ENCODE measurements around the gene HAUS1. TPM values are rescaled to one million over a fixed set of nuclear protein-coding genes. Genes with fewer than 3 reads are reported as not detected.
"Not testable (repeated sequence)": the region's sequence is repeated elsewhere in the genome, so short reads cannot be mapped to it uniquely, and the experiment has no call there.

The HAUS1 gene
- total RNA-seq, 1 donor: 14.8 TPM

DNA sequence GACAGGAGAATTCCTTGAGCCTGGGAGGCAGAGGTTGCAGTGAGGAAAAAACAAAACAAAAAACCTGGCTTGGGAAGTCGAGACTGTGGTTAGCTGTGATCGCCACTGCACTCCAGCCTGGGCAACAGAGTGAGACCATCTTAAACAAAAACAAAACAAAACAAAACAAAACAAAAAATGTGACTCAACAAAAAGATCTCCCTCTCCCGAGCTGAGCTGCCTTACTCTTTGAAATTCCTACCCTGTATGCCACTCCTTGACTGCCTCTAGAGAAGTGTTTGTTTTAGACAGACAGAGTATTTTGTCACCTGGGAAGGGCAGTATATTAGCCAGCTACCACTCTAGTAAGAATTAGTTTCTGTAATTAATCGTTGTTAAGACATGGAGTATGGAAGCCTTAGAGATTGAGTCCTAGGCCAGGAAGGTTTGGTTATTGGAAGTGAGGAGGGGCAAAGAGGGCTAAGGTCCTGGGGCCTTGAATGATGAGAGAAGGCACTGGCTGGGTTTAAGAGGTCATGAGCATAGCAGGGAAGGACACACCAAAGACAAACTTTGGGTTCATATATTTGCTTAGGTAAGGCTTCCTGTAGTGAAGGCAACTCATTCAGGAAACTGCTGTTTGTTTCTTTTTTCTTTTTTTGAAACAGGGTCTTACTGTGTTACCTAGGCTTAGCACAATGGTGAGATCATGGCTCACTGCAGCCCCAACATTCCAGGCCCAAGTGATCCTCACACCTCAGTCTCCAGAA lies 56.0 kb downstream of the HAUS1 start:
- Histone ChIP-seq H3K4me3 (ENCODE audit: low read length) (no peak overlapping the region), H3K4me1 (ENCODE audit: insufficient read depth, low read length) (peaks cover 23% of the 10 kb centered on the region), H3K27me3 (ENCODE audit: insufficient read depth, low read length) (no peaks in the 10 kb centered on the region), H3K9me3 (ENCODE audit: low read depth, low read length) (no peaks in the 10 kb centered on the region)

DNA sequence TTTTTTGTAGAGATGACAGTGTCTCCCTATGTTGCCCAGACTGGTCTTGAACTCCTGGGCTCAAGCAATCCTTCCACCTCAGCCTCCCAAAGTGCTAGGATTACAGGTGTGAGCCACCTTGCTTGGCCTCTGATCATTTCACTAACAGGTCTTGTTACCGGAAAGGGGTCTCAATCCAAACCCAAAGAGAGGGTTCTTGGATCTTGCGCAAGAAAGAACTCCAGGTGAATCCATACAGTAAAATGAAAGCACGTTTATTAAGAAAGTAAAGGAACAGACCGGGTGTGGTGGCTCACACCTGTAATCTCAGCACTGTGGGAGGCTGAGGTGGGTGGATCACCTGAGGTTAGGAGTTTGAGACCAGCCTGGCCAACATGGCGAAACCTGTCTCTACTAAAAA lies 56.7 kb downstream of the HAUS1 start:
- not testable (repeated sequence) for H3K27me3 ChIP-seq (ENCODE audit: insufficient read depth, low read length); H3K4me3 ChIP-seq (ENCODE audit: low read length); H3K9me3 ChIP-seq (ENCODE audit: low read depth, low read length)
- H3K4me1 ChIP-seq (ENCODE audit: insufficient read depth, low read length): peaks cover 19% of the 10 kb centered on the region

DNA sequence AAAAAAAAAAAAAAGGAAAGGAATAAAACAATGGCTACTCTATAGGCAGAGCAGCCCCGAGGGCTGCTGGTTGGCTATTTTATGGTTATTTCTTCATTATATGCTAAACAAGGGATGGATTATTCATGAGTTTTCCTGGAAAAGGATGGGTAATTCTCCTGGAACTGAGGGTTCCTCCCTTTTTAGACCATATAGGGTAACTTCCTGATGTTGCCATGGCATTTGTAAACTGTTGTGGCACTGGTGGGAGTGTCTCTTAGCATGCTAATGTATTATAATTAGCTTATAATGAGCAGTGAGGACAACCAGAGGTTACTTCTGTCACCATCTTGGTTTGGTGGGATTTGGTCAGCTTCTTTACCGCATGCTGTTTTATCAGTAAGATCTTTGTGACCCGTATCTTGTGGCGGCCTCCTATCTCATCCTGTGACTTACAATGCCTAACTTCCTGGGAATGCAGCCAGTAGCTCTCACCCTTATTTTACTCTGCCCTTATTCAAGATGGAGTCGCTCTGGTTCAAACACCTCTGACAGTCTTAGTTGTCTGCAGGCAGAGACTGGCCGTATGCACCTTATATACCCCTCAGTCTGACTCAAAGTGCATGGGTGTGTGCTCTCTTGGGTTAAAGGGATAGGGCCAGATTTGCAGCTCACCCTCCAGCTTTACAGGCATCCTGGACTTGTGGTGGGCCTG lies 57.7 kb downstream of the HAUS1 start:
- no peaks in the 10 kb centered on the region for H3K27me3 ChIP-seq (ENCODE audit: insufficient read depth, low read length)
- H3K9me3 ChIP-seq (ENCODE audit: low read depth, low read length): no peaks in the 10 kb centered on the region
- H3K4me1 ChIP-seq (ENCODE audit: insufficient read depth, low read length): peaks cover 9% of the 10 kb centered on the region
- no peak overlapping the region for H3K4me3 ChIP-seq (ENCODE audit: low read length)

DNA sequence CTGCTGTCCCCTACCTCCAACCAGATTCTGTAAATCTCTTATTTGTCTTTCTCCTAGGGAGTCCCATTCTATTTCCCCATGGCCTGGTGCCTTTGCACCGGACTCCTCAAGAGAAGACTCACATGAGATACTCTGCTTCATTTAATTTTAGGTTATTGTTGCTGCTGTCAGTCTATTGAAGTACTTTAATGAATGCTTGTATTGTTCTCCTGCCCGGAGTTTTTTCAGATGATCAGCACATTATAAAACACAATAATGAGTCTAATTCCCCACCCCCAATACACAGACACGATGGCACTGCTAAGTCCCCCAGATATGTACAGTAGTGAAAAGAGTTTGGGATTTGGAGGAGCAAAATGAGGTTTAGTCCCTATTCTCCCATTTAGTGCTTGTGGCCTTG lies 58.9 kb downstream of the HAUS1 start:
- no peak overlapping the region for H3K4me3 ChIP-seq (ENCODE audit: low read length)
- no peaks in the 10 kb centered on the region for H3K27me3 ChIP-seq (ENCODE audit: insufficient read depth, low read length)
- H3K9me3 ChIP-seq (ENCODE audit: low read depth, low read length): no peaks in the 10 kb centered on the region
- peaks cover 11% of the 10 kb centered on the region for H3K4me1 ChIP-seq (ENCODE audit: insufficient read depth, low read length)

DNA sequence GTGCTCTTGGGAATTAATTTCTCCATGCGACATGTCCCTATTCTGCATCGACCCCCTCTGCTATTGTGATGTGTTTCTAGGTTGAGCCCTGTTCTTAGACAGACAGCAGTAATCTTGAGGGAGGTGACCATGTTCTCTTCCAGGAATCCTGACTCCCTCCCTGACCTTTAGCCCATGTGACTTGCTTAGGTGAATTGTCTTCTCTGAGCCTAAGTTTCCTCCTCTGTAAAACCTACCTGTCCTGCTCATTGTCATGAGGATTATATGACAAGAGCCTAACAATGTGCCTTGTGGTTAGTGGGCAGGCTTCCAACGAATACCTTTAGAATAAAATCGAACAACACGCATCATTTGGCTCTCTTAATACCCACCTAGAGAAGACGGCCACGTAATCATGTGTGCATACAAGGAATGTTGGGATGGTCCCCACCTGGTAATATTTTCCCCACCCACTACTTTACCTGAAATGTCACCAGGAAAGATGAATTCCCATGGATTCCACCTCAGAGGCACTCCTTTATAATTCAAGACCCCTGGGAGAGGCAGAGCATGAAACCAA lies 59.8 kb downstream of the HAUS1 start:
- Histone ChIP-seq H3K27me3 (ENCODE audit: insufficient read depth, low read length) (no peaks in the 10 kb centered on the region), H3K9me3 (ENCODE audit: low read depth, low read length) (no peaks in the 10 kb centered on the region), H3K4me1 (ENCODE audit: insufficient read depth, low read length) (peaks cover 13% of the 10 kb centered on the region), H3K4me3 (ENCODE audit: low read length) (no peak overlapping the region)

DNA sequence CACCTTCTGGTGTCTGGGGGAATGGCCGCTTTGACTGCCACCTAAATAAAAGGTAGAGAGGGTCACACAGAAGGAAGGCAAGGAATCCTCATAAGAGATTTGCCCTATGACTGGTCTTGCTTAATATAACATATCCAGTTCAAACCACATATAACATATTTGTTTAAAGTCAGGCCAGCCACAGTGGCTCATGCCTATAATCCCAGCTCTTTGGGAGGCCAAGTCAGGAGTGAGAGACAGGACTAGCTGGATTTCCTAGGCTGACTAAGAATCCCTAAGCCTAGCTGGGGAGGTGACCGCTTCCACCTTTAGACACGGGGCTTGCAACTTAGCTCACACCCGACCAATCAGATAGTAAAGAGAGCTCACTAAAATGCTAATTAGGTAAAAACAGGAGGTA lies 60.3 kb downstream of the HAUS1 start:
- H3K4me3 ChIP-seq (ENCODE audit: low read length); H3K9me3 ChIP-seq (ENCODE audit: low read depth, low read length); H3K27me3 ChIP-seq (ENCODE audit: insufficient read depth, low read length): not testable (repeated sequence)
- peaks cover 13% of the 10 kb centered on the region for H3K4me1 ChIP-seq (ENCODE audit: insufficient read depth, low read length)

DNA sequence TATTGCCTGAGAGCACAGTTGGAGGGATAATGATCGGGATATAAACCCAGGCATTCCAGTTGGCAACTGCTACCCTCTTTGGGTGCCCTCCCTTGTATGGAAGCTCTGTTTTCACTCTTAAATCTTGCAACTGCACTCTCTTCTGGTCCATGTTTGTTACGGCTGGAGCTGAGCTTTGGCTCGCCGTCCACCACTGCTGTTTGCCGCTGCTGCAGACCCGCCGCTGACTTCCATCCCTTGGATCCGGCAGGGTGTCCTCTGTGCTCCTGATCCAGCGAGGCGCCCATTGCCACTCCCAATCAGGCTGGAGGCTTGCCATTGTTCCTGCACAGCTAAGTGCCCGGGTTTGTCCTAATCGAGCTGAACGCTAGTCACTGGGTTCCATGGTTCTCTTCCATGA lies 60.7 kb downstream of the HAUS1 start:
- Histone ChIP-seq H3K27me3 (ENCODE audit: insufficient read depth, low read length) (no peaks in the 10 kb centered on the region), H3K9me3 (ENCODE audit: low read depth, low read length) (no peaks in the 10 kb centered on the region), H3K4me3 (ENCODE audit: low read length) (no peak overlapping the region), H3K4me1 (ENCODE audit: insufficient read depth, low read length) (peaks cover 13% of the 10 kb centered on the region)

DNA sequence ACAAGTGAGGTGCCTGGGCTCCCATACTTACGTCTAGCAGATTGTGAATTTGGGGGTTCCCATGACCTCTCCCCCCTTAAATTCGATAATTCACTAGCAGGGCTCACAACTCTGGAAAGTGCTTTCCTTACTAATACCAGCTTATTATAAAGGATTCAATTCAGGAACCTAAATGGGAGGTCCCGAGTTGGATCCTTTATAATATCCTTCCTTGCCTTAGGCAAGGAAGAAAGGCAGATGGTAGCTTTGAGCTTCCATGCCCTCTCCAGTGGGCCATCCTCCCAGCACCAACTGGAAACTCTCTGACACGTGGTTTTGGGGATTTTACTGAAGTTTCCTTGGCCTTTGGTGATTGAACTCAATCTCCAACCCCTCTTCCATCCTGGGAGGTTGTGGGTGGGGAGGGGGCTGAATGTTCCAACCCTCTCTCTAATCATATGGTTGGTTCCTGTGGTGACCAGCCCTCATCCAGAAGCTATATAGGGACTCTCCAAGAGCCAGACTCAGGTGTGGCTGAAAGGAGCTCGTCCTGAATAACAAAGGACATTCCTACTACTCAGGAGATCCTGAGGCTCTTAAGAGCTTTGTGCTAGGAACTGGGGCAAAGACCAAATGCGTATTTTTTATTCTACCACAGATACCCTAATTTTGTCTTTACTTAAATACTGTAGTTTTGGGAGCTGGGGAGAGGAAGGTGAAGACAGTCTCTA lies 62.2 kb downstream of the HAUS1 start:
- Histone ChIP-seq H3K9me3 (ENCODE audit: low read depth, low read length) (no peaks in the 10 kb centered on the region), H3K4me1 (ENCODE audit: insufficient read depth, low read length) (peaks cover 13% of the 10 kb centered on the region), H3K27me3 (ENCODE audit: insufficient read depth, low read length) (no peaks in the 10 kb centered on the region), H3K4me3 (ENCODE audit: low read length) (no peak overlapping the region)

DNA sequence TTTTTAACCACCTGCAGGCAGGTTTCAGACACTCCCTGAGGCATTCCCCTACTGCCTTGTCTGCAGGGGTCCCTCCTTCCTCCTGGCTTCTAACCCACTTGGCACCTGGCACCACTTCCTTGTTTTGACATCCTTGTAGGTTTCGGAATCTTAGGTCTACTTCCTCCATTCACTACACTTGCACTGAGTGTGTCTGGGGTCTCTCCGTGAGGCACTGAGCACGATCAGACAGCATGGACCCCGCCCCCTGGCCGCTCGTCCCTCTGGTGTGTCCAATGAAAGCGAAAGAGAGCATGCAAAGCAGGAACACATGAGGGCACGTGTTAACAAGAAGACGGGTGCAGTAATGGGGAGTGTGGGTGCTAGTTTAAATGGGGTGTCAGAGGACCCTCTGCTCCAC lies 63.8 kb downstream of the HAUS1 start:
- no peaks in the 10 kb centered on the region for H3K9me3 ChIP-seq (ENCODE audit: low read depth, low read length)
- peaks cover 18% of the 10 kb centered on the region for H3K4me1 ChIP-seq (ENCODE audit: insufficient read depth, low read length)
- no peaks in the 10 kb centered on the region for H3K27me3 ChIP-seq (ENCODE audit: insufficient read depth, low read length)
- H3K4me3 ChIP-seq (ENCODE audit: low read length): no peak overlapping the region

DNA sequence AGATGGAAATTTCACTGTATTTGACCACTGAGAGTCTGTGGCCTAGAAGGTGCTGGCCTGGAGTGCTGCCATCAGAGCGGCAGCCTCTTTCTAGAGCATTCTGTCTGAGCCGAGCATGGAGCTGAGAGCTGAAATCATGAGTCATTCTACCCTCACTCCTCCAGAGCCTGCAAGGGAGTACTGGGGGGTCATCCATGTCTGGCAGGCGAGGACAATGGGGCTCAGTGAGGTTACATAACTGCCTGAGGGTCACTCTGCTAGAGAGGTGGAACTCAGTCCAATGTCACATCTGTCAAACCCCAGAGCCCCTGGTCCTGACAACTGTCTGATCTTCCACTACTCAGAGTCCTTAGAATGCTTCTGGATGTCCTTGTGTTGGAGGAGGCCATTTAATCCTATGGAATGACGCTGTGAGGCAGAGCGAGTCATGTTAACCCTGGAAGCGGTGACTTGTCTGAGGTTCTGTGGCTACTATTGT lies 65.3 kb downstream of the HAUS1 start:
- H3K27me3 ChIP-seq (ENCODE audit: insufficient read depth, low read length): no peaks in the 10 kb centered on the region
- H3K9me3 ChIP-seq (ENCODE audit: low read depth, low read length): no peaks in the 10 kb centered on the region
- peaks cover 21% of the 10 kb centered on the region for H3K4me1 ChIP-seq (ENCODE audit: insufficient read depth, low read length)
- H3K4me3 ChIP-seq (ENCODE audit: low read length): no peak overlapping the region

DNA sequence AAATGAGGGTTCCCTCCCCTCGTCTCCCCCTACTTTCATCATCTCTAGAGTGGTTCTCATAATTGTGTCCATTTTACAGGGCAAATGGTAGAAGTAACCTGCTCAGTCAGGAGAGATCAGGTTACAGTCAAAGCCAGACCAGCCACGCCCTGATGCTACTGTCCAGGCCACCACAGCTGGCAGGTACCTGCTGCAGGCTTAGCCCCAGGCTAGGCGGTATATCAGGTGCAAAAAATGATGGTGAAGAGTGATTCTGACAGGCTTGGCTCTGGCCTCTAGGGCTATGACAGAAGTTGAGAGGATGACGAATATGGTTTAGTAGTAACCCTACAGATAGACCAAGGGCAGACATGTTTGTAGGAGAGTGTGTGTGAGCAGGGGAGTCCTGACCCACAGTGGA lies 67.1 kb downstream of the HAUS1 start:
- Histone ChIP-seq H3K4me3 (ENCODE audit: low read length) (no peak overlapping the region), H3K27me3 (ENCODE audit: insufficient read depth, low read length) (no peaks in the 10 kb centered on the region), H3K9me3 (ENCODE audit: low read depth, low read length) (no peaks in the 10 kb centered on the region), H3K4me1 (ENCODE audit: insufficient read depth, low read length) (peaks cover 33% of the 10 kb centered on the region)

DNA sequence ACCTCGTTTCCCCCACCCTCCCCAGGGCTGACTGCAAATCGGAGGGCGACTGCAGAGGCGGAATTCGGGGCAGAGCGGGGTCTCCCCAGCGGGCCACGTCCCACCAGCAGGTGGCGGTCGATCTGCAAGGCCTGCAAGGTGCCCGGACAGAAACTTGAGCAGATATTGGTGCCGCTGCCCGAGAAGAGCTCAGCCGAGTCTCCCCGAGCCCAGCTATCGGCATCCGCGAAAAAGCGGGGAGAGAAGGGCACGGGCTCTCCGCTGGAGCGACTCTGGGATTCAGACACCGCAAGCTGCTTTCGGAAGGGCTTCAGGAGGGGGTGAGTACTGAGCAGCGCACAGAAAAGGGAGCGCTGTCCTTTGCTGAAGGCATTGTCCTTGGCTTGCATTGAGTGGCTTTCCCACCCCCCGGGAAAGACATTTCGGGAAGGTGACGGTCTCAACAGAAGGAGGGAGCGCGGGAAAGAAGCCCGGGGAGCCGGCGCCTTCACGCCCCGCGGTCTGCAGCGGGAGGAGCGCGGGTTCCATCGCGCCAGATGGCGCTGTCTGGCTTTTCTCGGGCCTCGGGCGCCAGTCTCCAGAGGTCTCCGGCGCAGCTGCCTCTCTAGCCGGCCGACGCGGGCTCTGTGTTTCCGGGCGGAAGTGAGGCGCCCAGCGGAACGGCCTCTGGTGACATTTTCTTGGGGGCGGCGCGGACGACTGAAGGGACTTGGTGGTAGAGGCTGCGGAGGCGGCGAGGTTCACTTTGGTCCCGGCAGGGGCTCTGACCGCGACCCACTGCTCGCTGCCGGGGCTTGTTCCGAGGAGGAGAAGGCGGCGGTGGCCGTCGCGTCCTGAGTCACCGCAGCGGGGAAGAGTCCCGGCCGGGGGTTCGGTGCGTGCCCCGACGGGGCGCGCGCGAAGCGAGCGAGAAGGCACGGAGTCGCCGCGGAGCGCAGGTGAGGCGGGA lies 69.5 kb downstream of the HAUS1 start:
- peak overlapping the region; percentile 91 for H3K4me3 ChIP-seq (ENCODE audit: low read length)
- no peaks in the 10 kb centered on the region for H3K9me3 ChIP-seq (ENCODE audit: low read depth, low read length)

DNA sequence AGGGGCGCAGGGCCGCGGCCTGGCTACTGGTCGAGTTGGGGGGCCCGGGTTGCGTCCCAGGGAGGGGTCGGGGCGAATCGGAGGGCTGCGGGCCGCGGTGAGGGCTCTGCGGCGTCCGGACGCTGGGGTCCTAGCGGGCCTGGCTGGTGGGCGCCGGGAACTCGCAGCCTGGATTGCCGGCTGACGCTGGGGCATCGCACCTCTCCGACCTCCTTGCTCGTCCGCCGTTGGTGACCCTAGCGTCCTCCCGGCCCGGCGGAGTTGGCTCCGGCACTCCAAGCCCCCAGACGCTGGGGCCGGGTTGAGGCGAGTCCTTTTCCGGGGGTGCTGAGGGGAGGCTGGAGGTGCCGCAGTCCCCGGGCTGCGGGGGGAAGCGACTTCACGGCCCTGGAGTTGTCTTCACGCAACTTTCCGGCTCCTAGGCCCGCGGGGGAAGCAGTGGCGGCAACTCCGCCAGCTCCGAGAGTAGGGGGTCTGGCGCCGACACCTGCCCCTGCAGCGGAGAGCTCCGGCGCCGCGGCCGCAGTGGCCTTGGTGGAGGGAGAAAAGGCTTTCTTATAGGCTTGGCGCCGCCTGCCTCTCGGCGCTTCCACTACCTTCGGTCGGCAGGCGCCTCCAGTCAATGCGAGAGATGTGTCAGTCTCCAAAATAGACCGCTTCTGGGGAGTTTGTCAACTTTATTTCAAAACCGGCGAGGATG lies 70.3 kb downstream of the HAUS1 start:
- Histone ChIP-seq H3K9me3 (ENCODE audit: low read depth, low read length) (no peaks in the 10 kb centered on the region), H3K4me3 (ENCODE audit: low read length) (peak overlapping the region; percentile 91), H3K27me3 (ENCODE audit: insufficient read depth, low read length) (no peaks in the 10 kb centered on the region), H3K4me1 (ENCODE audit: insufficient read depth, low read length) (peaks cover 42% of the 10 kb centered on the region)

More for the DNA sequence above, 69.5 kb downstream of the HAUS1 start:
- Histone ChIP-seq H3K4me1 (ENCODE audit: insufficient read depth, low read length) (peaks cover 42% of the 10 kb centered on the region), H3K27me3 (ENCODE audit: insufficient read depth, low read length) (no peaks in the 10 kb centered on the region)

DNA sequence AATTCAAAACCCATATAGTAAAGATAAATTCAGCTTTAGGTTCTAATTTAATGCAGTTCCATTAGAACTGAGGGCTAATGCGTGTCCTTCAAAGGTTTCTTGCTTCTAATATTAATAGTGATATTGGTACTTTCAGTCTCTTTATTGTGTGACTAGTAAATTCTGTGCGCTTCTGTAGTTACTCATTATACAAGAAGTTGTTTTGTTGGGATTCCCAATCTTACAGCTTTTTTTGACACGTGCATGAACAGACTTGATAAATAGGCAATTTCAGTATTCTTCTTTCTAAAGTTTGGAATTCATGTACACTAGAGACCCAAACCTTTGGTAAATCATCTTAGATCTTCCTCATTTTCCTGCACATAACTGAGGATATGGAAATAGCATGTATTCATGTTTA lies 71.8 kb downstream of the HAUS1 start:
- Histone ChIP-seq H3K27me3 (ENCODE audit: insufficient read depth, low read length) (no peaks in the 10 kb centered on the region), H3K4me1 (ENCODE audit: insufficient read depth, low read length) (peaks cover 50% of the 10 kb centered on the region), H3K4me3 (ENCODE audit: low read length) (no peak overlapping the region), H3K9me3 (ENCODE audit: low read depth, low read length) (no peaks in the 10 kb centered on the region)
